Astrocyte (in vitro differentiated cells and primary cell): ENCODE data around the gene ATP5F1B. TPM values are rescaled to one million over a fixed set of nuclear protein-coding genes. Genes with fewer than 3 reads are reported as not detected.

ENCODE experiments used
- DNase-seq: peaks from one replicate; pipeline ENCODE4 v3.0.0-alpha.2; 2010; ENCODE audit warnings: low read depth
- FAIRE-seq: peaks from 2 replicates; lab custom pipeline; 2011; peaks lifted over from hg19 to GRCh38; lab: Jason Lieb, UNC
- H2AFZ ChIP-seq: 2 replicates; pipeline ENCODE4 v1.6.0; 2012; ENCODE audit warnings: low read depth, low read length, inconsistent platforms
- H3K27ac ChIP-seq: 2 replicates; pipeline ENCODE4 v1.5.1; 2011; ENCODE audit warnings: low read depth, low read length, inconsistent platforms
- H3K27me3 ChIP-seq: 2 replicates; pipeline ENCODE4 v1.6.0; 2011; ENCODE audit warnings: low read length, inconsistent platforms; ENCODE audit not compliant: insufficient read depth
- H3K36me3 ChIP-seq: 2 replicates; pipeline ENCODE4 v1.5.1; 2011; ENCODE audit warnings: low read length, inconsistent platforms; ENCODE audit not compliant: insufficient read depth
- H3K4me1 ChIP-seq: 2 replicates; pipeline ENCODE4 v1.5.1; 2011; ENCODE audit warnings: low read length, inconsistent platforms; ENCODE audit not compliant: insufficient read depth
- H3K4me2 ChIP-seq: 2 replicates; pipeline ENCODE4 v1.6.0; 2012; ENCODE audit warnings: low read length, inconsistent platforms
- H3K4me3 ChIP-seq: 2 replicates; pipeline ENCODE4 v1.5.1; 2011; ENCODE audit warnings: low read depth, mild to moderate bottlenecking, low read length, inconsistent platforms; ENCODE audit not compliant: insufficient read depth
- H3K79me2 ChIP-seq: 2 replicates; pipeline ENCODE4 v1.6.0; 2012; ENCODE audit warnings: mild to moderate bottlenecking, low read length, inconsistent platforms; ENCODE audit not compliant: insufficient read depth
- H3K9ac ChIP-seq: 2 replicates; pipeline ENCODE4 v1.6.0; 2012; ENCODE audit warnings: mild to moderate bottlenecking, low read length, inconsistent platforms
- H3K9me3 ChIP-seq: 2 replicates; pipeline ENCODE4 v1.5.1; 2012; ENCODE audit warnings: low read depth, mild to moderate bottlenecking, low read length, inconsistent platforms; ENCODE audit not compliant: insufficient read depth
- H4K20me1 ChIP-seq: 2 replicates; pipeline ENCODE4 v1.6.0; 2012; ENCODE audit warnings: low read length, inconsistent platforms; ENCODE audit not compliant: insufficient read depth
- H3K27ac Mint-ChIP-seq: one replicate; pipeline ENCODE4 v1.8.0; 2021; ENCODE audit warnings: mild to moderate bottlenecking, mixed read lengths; ENCODE audit not compliant: unreplicated experiment
- H3K27me3 Mint-ChIP-seq: one replicate; pipeline ENCODE4 v1.8.0; 2021; ENCODE audit warnings: low read depth, mixed read lengths; ENCODE audit not compliant: unreplicated experiment
- H3K36me3 Mint-ChIP-seq: one replicate; pipeline ENCODE4 v1.8.0; 2021; ENCODE audit warnings: low read depth, mixed read lengths; ENCODE audit not compliant: unreplicated experiment
- H3K4me1 Mint-ChIP-seq: one replicate; pipeline ENCODE4 v1.8.0; 2021; ENCODE audit warnings: low read depth, mixed read lengths; ENCODE audit not compliant: unreplicated experiment
- H3K4me3 Mint-ChIP-seq: one replicate; pipeline ENCODE4 v1.8.0; 2021; ENCODE audit warnings: mild to moderate bottlenecking, moderate library complexity, mixed read lengths; ENCODE audit not compliant: unreplicated experiment
- H3K9me3 Mint-ChIP-seq: one replicate; pipeline ENCODE4 v1.8.0; 2021; ENCODE audit warnings: mild to moderate bottlenecking, mixed read lengths; ENCODE audit not compliant: unreplicated experiment
- EZH2 ChIP-seq: IDR thresholded peaks from 2 replicates; pipeline ENCODE4 v1.6.1; 2012; ENCODE audit warnings: mild to moderate bottlenecking, low read length, inconsistent platforms; ENCODE audit not compliant: insufficient read depth
- total RNA-seq: library from RNA; stranded (reverse); gene quantifications from 2 replicates; pipeline ENCODE4 v1.2.1, GENCODE V29; 2021
- TF ChIP-seq, protein P1 (sequence below): IDR thresholded peaks from 2 replicates; pipeline ENCODE4 v1.5.1; 2011; ENCODE audit warnings: low read depth, mild to moderate bottlenecking, inconsistent platforms, low read length, moderate library complexity; ENCODE audit not compliant: insufficient read depth

The ATP5F1B gene
- total RNA-seq, 1 donor from 2014 or later: 714 TPM

GRCh38 chr12:56628671-56629458 lies 16.9 kb downstream of the ATP5F1B start:
- H3K36me3 ChIP-seq: peaks cover 3% of the 10 kb centered on the region
- FAIRE-seq (no peak), DNase-seq (peak; percentile 33)
- Mint-ChIP-seq H3K27ac (peak overlapping the region; percentile 90), H3K9me3 (no peaks in the 10 kb centered on the region), H3K4me1 (peaks cover 27% of the 10 kb centered on the region), H3K27me3 (no peaks in the 10 kb centered on the region), H3K4me3 (peak overlapping the region; percentile 98), H3K36me3 (peaks cover 2% of the 10 kb centered on the region)
- H3K27me3 ChIP-seq: no peaks in the 10 kb centered on the region
- peak overlapping the region; percentile 95 for H3K9ac ChIP-seq
- peaks cover 28% of the 10 kb centered on the region for H3K4me1 ChIP-seq
- peaks cover 94% of the 10 kb centered on the region for H3K79me2 ChIP-seq
- peak overlapping the region; percentile 87 for H3K4me3 ChIP-seq
- peak overlapping the region; percentile 95 for H3K4me2 ChIP-seq
- H3K27ac ChIP-seq: peak overlapping the region; percentile 86
- peak overlapping the region; percentile 2 for H2AFZ ChIP-seq
- no peak for TF ChIP-seq EZH2
- TF ChIP-seq, protein P1, sequence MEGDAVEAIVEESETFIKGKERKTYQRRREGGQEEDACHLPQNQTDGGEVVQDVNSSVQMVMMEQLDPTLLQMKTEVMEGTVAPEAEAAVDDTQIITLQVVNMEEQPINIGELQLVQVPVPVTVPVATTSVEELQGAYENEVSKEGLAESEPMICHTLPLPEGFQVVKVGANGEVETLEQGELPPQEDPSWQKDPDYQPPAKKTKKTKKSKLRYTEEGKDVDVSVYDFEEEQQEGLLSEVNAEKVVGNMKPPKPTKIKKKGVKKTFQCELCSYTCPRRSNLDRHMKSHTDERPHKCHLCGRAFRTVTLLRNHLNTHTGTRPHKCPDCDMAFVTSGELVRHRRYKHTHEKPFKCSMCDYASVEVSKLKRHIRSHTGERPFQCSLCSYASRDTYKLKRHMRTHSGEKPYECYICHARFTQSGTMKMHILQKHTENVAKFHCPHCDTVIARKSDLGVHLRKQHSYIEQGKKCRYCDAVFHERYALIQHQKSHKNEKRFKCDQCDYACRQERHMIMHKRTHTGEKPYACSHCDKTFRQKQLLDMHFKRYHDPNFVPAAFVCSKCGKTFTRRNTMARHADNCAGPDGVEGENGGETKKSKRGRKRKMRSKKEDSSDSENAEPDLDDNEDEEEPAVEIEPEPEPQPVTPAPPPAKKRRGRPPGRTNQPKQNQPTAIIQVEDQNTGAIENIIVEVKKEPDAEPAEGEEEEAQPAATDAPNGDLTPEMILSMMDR: no peak
- H4K20me1 ChIP-seq: peaks cover 84% of the 10 kb centered on the region
- no peaks in the 10 kb centered on the region for H3K9me3 ChIP-seq

GRCh38 chr12:56626701-56627100 lies 19.1 kb downstream of the ATP5F1B start:
- FAIRE-seq: no peak
- H4K20me1 ChIP-seq: peaks cover 83% of the 10 kb centered on the region

More at GRCh38 chr12:56626701-56627100, 19.1 kb downstream of the ATP5F1B start:
- Histone ChIP-seq H2AFZ (no peak overlapping the region), H3K9me3 (no peaks in the 10 kb centered on the region), H3K4me3 (no peak overlapping the region), H3K9ac (no peak overlapping the region), H3K36me3 (peaks cover 3% of the 10 kb centered on the region), H3K4me2 (no peak overlapping the region), H3K27me3 (no peaks in the 10 kb centered on the region), H3K79me2 (peaks cover 94% of the 10 kb centered on the region), H3K4me1 (peaks cover 14% of the 10 kb centered on the region), H3K27ac (no peak overlapping the region)
- Mint-ChIP-seq H3K36me3 (peaks cover 4% of the 10 kb centered on the region), H3K27ac (no peak overlapping the region), H3K27me3 (no peaks in the 10 kb centered on the region), H3K4me3 (no peak overlapping the region), H3K9me3 (no peaks in the 10 kb centered on the region), H3K4me1 (peaks cover 23% of the 10 kb centered on the region)
- no peak for TF ChIP-seq EZH2
- TF ChIP-seq, protein P1: no peak
- DNase-seq: no peak
